GM04503 (cell line): ENCODE data around the gene IDE.
"Not testable (repeated sequence)": the region's sequence is repeated elsewhere in the genome, so short reads cannot be mapped to it uniquely, and the experiment has no call there.

ENCODE experiments used
- DNase-seq: peaks from one replicate; pipeline ENCODE4 v3.0.0-alpha.2; 2012; ENCODE audit warnings: low read depth

IDE gene

GRCh38 chr10:92573798-92574547 is at the start of gene IDE:
IDE (minus strand) TSS chr10:92574093; CDS start chr10:92574019, 74 bp downstream.
- peak; percentile 55 for DNase-seq

- no peak for DNase-seq
Observed at GRCh38 chr10:92619368-92619767, 45.5 kb upstream of the IDE start.

GRCh38 chr10:92615515-92615914 is 41.6 kb upstream of the IDE start:
- DNase-seq = no peak

DNA sequence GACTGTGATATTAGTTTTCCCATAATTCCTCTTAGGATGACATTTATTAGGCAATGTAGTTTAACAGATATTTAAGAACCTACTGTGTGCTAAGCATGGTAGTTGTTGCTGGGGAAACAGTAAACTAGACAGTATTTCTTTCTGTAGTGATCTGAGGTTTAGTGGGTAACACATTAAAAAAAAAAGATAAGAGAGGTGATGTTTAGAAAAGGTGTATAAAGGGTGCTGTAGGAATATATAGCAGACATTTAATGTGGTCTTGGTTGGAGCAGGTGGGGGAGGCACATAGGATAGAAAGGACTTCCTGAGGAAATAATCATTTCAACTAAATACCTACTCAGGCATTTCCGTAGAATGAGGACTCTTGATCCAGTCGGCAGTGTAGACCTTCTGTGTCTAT is 30.9 kb upstream of the IDE start:
- DNase-seq = no peak

DNA sequence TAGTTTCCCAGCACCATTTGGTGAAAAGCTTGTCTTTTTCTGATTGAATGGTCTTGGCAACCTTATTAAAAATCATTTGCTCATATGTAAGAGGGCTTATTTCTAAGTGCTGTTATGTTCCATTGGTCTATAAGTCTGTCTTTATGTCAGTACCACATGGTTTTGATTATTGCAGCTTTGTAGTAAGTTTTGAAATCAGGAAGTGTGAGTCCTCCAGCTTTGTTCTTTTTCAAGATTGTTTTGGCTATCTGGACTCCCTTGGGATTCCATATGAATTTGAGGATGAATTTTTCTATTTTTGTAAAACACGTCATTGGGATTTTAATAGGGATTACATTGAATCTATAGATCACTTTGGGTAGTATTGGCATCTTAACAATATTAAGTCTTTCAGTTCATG is 24.4 kb upstream of the IDE start:
- no peak for DNase-seq

GRCh38 chr10:92595505-92595904 is 21.6 kb upstream of the IDE start:
- DNase-seq = no peak

DNA sequence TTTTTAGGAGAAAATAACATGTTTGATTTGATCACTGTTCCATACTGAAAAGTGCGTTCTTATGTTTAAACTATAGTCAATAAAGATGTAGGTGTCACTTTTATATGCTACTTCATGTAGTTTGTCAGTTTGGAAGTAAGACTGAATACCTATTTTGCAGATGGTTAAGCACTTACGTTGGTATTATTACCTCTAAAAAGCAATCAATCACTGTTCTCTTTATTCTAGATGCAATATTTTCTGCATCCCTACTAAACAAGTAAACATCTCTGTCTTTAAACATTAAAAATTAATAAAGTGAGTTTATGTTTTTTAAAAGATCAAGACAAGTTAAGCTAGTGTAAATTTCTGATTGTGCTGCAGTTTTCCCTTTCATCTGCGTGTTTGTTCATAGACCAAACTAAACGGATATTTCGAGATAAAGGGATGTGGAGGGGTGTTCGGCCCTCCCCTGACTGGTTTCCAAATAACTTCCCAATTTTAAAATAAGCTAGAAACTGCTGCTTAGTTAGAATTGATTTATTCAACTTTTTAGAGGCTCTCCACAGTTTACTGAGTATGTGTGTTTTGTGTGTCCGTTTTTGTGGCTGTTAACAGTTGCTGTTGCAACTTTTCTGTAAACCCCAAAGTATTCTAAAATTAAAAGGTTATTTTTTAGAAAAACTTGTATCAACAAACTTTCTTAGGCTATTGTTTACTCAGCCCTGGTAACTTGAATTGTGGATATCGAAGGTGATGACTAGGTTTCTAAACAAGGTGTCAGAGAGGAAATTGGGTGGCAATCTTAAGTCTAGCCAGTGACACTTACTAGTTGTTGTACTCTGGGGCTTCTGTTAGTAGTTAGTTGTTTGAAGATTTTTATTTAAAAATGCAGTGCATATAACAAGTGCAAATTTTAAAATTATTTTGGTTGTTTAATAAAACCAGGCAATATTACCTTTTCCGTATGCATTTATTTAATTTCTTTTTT is 20.0 kb upstream of the IDE start:
- DNase-seq = no peak

DNA sequence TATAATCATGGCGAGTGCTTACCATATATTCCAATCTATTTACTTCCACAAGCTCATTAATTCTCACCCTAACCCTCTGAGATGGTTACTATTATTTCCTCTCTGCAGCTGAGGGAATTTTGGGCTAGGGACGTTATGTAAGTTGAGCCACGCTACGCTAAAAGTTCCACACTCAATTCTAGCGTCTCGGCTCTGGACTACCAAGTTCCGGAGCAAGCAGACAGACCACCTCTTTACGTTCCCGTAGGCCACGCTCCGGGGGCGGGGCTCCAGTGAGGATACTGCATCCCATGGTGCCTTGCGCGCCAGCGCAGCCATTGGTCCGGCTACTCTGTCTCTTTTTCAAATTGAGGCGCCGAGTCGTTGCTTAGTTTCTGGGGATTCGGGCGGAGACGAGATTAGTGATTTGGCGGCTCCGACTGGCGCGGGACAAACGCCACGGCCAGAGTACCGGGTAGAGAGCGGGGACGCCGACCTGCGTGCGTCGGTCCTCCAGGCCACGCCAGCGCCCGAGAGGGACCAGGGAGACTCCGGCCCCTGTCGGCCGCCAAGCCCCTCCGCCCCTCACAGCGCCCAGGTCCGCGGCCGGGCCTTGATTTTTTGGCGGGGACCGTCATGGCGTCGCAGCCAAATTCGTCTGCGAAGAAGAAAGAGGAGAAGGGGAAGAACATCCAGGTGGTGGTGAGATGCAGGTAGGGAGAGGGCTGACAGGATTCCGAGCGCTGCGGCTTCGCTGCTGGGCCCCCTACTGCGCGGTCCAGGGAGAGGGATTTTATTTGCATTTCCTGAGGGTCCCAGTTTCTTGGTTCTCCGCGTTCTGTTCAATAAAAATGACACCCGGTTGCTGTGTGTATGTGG is 19.1 kb upstream of the IDE start, which contains the start of gene KIF11:
Gene KIF11 (plus strand): TSS at position 370 of the 858 bp plus-strand sequence. CDS start 246 bp downstream, at position 616.
- DNase-seq = peak; percentile 73

DNA sequence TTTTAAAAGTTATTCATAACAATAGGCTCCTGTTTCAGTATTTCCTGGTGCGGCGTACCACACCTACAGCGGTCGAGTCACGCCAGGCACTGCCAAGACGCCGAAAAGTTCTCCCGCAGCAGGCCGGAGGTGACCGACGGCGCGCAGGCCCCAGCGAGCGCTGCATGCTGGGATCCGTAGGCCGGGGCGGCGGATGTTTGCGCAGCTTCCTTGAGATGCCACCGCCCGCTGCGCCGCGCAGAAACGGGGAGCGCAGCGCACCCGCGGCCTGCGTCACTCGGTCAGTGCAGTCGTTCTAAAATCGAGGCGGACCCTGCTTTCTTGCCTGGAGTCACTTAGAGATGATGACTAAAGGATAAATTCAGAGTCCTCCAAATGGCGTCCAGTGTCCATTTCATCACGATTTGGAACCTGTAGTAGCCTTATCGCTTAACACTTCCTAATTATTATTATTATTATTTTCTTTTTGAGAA is 17.7 kb upstream of the IDE start:
- DNase-seq = peak; percentile 61

GRCh38 chr10:92590623-92591549 is 17.0 kb upstream of the IDE start:
- no peak for DNase-seq

DNA sequence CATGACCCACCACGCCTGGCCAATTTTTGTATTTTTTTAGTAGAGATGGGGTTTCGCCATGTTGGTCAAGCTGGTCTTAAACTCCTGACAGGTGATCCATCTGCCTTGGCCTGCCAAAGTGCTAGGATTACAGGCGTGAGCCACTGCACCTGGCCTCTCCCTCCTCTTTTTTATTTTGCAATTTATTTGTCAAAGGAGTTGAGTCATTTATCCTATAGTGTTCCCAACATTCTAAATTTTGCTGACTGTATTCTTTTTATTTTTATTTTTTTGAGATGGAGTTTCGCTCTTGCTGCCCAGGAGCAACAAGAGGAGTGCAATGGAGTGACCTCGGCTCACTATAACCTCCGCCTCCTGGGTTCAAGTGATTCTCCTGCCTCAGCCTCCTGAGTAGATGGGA is 8.5 kb upstream of the IDE start:
- not testable (repeated sequence) for DNase-seq

DNA sequence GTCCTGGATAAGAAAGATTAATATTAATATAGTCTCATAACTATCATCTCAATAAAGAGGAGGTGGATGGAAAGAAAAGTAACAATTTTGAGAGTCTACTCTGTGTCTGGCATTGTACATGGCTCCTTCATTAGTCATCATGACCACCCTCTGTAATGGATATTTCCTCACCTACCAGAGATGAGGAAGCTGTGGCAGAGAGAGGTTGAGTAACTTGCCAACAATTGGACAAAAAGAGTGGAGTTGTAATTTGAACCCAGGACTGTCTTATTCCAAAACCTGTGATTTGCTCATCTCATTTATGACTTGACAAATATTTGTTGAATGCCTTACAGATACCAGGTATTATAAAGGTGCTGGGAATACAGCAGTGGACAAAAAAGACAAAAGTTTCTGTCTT is 2.1 kb upstream of the IDE start:
- DNase-seq = no peak

GRCh38 chr10:92574548-92575261 is 812 bp upstream of the IDE start:
- DNase-seq = no peak

DNA sequence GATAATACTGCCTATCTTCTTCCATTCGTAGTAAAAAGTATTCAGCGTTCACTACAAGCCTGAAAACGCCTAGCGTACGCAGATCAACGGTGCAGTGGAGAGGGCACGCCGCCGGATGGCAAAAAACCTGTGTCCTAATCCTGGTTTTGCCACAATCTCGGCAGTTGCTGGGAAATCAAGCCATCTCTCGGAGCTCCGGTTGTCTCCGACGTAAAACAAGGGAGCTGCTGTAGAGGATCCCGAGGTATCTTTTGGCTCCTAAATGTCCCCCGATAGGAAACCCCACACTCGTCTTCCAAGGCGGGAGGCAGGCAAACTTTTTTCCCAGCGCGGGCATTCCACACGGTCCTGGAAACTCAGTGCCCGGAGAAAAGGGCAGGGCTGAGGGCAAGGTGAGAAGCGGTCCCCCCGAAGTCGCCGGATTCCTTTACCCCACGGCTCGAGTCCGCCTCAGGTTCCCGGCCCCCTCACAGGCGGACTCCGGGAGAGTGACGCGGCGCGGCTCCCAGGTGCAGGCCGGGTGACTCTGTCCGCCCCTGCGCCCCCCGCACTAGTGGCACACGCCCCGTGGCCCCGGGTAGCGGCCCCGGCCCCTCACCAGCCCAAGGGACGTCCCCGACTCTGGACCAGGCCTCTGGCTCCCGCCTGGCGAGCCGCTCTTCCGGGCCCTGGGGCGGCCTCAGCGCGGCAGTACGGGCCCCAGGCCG is 649 bp downstream of the IDE start:
- no peak for DNase-seq

DNA sequence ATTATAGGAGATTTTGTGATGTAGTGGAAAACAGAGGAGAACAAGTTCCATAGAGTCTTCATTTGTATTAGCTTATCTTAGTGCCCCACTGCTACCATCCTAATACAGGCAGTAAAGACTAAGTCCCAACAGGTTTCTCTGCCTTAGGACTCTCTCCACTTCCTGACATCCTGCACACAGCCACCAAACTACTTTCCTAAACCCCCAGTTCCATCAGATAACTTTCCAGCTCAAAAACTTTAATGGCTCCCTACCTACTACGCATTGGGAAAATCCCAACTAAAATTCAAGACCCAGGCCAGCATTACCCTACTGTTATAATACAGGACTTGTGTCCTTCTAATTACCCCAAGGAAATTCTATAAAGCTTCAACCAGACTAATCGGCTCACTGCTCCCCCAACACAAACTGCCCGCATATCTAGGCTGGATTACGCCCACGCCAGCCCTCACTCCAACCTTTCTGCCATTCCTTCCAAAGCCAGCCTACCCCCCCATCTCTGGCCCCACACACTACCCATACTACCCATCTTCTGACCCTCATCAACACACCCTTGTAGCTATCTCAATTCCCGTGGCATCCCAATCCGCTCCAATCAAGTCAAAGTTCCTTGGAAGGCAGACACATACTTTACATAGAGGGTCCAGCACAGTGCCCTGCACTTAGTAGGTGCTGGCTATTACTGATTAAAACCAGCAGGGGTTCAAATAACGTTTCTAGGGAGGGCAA is 1.4 kb downstream of the IDE start:
- no peak for DNase-seq

GRCh38 chr10:92571649-92572048 is 2.2 kb downstream of the IDE start:
- no peak for DNase-seq

DNA sequence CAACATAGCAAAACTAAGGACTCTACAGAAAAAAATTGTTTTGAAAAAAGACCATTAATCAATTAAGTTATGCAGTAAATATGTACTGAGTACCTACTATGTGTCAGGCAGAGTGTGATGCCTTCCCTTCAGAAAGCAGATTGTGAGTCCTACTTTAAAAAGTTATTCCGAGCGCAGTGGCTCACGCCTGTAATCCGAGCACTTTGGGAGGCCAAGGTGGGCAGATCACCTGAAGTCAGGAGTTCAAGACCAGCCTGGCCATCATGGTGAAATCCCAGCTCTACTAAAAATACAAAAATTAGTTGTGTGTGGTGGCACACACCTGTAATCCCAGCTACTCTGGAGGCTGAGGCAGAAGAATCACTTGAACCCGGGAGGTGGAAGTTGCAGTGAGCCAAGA is 4.2 kb downstream of the IDE start:
- DNase-seq = not testable (repeated sequence)

DNA sequence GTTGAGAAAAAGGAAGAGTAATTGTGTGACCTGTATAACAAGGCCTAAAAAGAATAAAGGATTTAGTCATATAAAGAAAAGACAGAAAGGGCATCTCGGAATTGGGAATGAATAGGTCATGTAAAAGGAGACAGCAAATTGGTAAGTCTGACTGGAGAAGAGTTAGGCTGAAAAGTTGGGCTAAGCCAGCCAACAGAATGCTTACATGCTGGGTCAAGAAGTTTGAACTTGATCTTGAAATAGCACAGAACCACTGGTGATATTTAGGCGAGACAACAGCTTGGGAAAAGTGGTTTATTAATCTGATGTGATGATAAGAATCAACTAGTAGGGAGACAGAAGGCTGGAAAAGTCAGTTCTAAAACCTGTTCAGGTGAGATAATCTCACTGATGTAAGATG is 4.8 kb downstream of the IDE start:
- no peak for DNase-seq
